ENCODE measurements around the gene HPX. TPM values are rescaled to one million over a fixed set of nuclear protein-coding genes. Genes with fewer than 3 reads are reported as not detected.
A peak's percentile ranks its signal among the peaks of the same experiment; 100 is the strongest.

HPX gene
- total RNA-seq, 1 donor from 2014 or later = 0.56 TPM

DNA sequence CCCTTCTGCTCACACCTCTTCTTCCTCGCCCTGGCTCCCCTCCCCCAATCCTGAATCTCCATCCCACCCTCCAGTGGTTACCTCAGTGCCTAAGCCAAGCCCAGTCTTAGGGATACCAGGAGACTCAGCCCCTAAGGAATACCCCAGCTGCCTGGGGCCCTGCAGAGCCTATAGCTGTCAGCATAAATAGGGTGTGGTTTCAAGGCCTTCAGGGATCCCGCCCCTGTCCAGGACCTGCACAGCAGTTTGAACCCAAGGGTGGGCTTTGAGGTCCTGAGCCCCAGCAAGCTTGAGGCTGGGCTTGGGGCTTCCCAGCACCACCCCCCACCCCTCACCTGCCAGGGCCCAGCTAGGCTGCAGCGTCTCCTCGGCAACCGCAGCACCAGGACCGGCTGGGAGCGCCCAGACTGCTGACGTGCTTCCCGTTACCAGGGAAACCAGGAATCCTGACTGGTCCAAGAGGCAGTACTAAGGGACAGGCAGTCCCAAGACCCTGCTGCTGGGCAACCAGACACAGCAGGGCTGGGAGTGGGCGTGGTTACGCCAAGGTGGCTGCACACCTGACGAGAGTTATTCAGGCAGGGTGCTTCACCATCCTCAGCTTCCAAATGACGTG is 35.6 kb downstream of the HPX start:
- TF ChIP-seq EZH2phosphoT487 (IDR thresholded peaks at IDR 0.05) (no peak), EZH2 (IDR thresholded peaks at IDR 0.05) (no peak)
- Histone ChIP-seq H3K27me3 (no peaks in the 10 kb centered on the region), H3K4me2 (peak overlapping the region; percentile 65), H3K79me2 (ENCODE audit: low read depth) (no peaks in the 10 kb centered on the region), H3K4me1 (peaks cover 10% of the 10 kb centered on the region), H4K20me1 (ENCODE audit: low read depth) (peaks cover 25% of the 10 kb centered on the region), H3K9ac (no peak overlapping the region), H3K36me3 (no peaks in the 10 kb centered on the region), H3K9me3 (ENCODE audit: low read depth) (no peaks in the 10 kb centered on the region), H3K4me3 (no peak overlapping the region), H3F3A (ENCODE audit: low read depth) (peaks cover 15% of the 10 kb centered on the region), H3K27ac (peak overlapping the region; percentile 27), H2AFZ (replicated peaks) (no peak overlapping the region)
- Mint-ChIP-seq H3K4me3 (no peak overlapping the region), H3K27me3 (ENCODE audit: insufficient read depth, low read depth) (peaks cover 2% of the 10 kb centered on the region), H3K36me3 (peaks cover 23% of the 10 kb centered on the region), H3K4me1 (peaks cover 35% of the 10 kb centered on the region), H3K9me3 (no peaks in the 10 kb centered on the region), H3K27ac (peak overlapping the region; percentile 88)
- DNase-seq (ENCODE audit: low spot score) = peak; percentile 90

DNA sequence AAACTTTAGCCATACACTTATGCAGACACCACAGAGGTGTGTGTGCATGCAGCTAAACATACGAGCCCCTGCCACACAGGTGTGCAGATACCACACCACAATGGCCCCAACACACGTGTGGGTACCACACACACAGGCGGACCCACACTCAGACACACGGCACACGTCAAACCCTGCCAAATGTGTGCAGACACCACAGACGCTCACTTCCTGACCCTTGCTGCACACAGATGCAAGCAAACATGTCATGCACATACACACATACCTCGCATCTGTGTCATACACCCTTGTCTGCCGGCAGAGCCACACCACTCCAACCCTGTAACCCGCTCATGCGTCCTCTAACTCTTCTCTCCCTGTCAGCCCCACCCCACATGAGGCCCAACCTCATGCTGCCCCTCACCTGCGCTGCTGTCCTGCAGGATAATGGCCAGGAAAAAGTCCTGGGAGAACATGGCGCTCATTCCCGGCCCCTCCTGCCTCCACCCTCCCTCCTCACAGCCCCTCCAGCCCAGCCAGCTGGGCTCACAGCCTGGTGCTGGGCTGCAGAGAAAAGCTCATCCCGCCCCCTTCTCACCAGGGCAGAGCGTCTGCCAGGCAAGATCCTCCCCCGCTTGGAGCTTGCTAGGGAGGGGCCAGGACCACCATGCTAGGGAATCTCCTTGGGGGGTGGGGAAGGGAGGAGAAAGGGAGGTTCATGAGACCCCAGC is 36.3 kb downstream of the HPX start:
- H3K4me2 ChIP-seq = peak overlapping the region; percentile 65
- no peak overlapping the region for H3K9ac ChIP-seq
- Mint-ChIP-seq H3K4me3 (peak overlapping the region; percentile 50), H3K4me1 (peaks cover 38% of the 10 kb centered on the region), H3K9me3 (no peaks in the 10 kb centered on the region), H3K27ac (peak overlapping the region; percentile 88), H3K36me3 (peaks cover 26% of the 10 kb centered on the region), H3K27me3 (ENCODE audit: insufficient read depth, low read depth) (peaks cover 2% of the 10 kb centered on the region)
- no peak for TF ChIP-seq EZH2phosphoT487 (IDR thresholded peaks at IDR 0.05)
- H3K4me1 ChIP-seq = peaks cover 10% of the 10 kb centered on the region
- H3K27me3 ChIP-seq = no peaks in the 10 kb centered on the region
- H3K27ac ChIP-seq = peak overlapping the region; percentile 27
- H3K36me3 ChIP-seq = no peaks in the 10 kb centered on the region
- H3K9me3 ChIP-seq (ENCODE audit: low read depth) = no peaks in the 10 kb centered on the region
- peaks cover 25% of the 10 kb centered on the region for H4K20me1 ChIP-seq (ENCODE audit: low read depth)
- no peak overlapping the region for H2AFZ ChIP-seq (replicated peaks)
- no peak overlapping the region for H3K4me3 ChIP-seq
- no peaks in the 10 kb centered on the region for H3K79me2 ChIP-seq (ENCODE audit: low read depth)
- H3F3A ChIP-seq (ENCODE audit: low read depth) = peaks cover 15% of the 10 kb centered on the region
- peak; percentile 60 for DNase-seq (ENCODE audit: low spot score)

DNA sequence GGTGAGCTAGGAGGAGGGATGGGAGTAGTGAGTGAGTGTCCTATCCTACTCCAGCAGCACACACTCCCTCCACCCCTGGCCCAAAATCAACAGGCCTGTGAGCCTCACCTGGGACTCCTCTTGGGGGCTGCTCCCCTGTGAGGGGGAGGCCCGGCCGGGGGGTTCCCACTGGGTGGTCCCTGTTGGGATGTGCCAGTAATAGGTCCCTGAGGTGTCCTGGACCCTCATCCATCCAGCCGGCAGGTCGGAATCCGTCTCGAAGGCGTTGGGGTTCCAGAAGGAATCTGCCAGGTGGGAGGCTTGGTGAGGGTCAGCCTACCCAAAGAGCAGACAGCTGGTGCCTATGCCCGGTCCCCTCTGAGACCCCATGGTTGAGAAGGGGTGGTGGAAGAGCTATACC is 37.2 kb downstream of the HPX start:
- Histone ChIP-seq H3K27me3 (no peaks in the 10 kb centered on the region), H3K79me2 (ENCODE audit: low read depth) (no peaks in the 10 kb centered on the region), H3K4me2 (no peak overlapping the region), H4K20me1 (ENCODE audit: low read depth) (peaks cover 25% of the 10 kb centered on the region), H3K4me3 (no peak overlapping the region), H3K27ac (no peak overlapping the region), H3K4me1 (peaks cover 10% of the 10 kb centered on the region), H2AFZ (replicated peaks) (no peak overlapping the region), H3K36me3 (no peaks in the 10 kb centered on the region), H3F3A (ENCODE audit: low read depth) (peaks cover 15% of the 10 kb centered on the region), H3K9ac (no peak overlapping the region), H3K9me3 (ENCODE audit: low read depth) (no peaks in the 10 kb centered on the region)
- no peak overlapping the region for H3K4me3 Mint-ChIP-seq
- peaks cover 2% of the 10 kb centered on the region for H3K27me3 Mint-ChIP-seq (ENCODE audit: insufficient read depth, low read depth)
- peaks cover 47% of the 10 kb centered on the region for H3K4me1 Mint-ChIP-seq
- H3K9me3 Mint-ChIP-seq = no peaks in the 10 kb centered on the region
- no peak for DNase-seq (ENCODE audit: low spot score)
- H3K36me3 Mint-ChIP-seq = peaks cover 29% of the 10 kb centered on the region
- TF ChIP-seq EZH2phosphoT487 (IDR thresholded peaks at IDR 0.05) (no peak), EZH2 (IDR thresholded peaks at IDR 0.05) (no peak)
- TF ChIP-seq, protein P1, sequence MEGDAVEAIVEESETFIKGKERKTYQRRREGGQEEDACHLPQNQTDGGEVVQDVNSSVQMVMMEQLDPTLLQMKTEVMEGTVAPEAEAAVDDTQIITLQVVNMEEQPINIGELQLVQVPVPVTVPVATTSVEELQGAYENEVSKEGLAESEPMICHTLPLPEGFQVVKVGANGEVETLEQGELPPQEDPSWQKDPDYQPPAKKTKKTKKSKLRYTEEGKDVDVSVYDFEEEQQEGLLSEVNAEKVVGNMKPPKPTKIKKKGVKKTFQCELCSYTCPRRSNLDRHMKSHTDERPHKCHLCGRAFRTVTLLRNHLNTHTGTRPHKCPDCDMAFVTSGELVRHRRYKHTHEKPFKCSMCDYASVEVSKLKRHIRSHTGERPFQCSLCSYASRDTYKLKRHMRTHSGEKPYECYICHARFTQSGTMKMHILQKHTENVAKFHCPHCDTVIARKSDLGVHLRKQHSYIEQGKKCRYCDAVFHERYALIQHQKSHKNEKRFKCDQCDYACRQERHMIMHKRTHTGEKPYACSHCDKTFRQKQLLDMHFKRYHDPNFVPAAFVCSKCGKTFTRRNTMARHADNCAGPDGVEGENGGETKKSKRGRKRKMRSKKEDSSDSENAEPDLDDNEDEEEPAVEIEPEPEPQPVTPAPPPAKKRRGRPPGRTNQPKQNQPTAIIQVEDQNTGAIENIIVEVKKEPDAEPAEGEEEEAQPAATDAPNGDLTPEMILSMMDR (IDR thresholded peaks at IDR 0.05) = no peak
- H3K27ac Mint-ChIP-seq = no peak overlapping the region

DNA sequence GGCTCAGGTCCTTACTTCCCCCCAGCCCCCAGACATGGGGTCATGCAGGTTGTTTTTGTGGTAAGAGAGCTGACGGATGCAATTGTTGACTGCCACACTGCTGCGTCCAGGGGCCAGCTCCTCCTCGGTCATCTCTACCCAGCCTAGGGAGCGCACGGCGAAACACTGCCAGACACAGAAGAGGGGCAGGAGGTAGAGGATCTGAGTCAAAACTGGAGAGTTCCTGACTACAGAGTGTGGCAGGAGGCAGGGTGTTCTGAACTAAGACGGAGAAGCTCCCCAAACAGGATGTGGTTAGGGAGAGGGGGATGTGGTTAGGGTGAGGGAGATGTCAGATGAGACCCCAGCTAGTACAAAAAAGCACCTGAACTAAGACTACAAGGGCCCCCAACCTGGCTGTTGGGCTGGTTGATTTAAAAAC is 38.2 kb downstream of the HPX start:
- no peaks in the 10 kb centered on the region for H3K9me3 ChIP-seq (ENCODE audit: low read depth)
- H3K36me3 ChIP-seq = no peaks in the 10 kb centered on the region
- H3K4me2 ChIP-seq = no peak overlapping the region
- Mint-ChIP-seq H3K36me3 (peaks cover 27% of the 10 kb centered on the region), H3K27ac (no peak overlapping the region), H3K4me3 (no peak overlapping the region), H3K27me3 (ENCODE audit: insufficient read depth, low read depth) (peaks cover 2% of the 10 kb centered on the region), H3K4me1 (peaks cover 57% of the 10 kb centered on the region), H3K9me3 (no peaks in the 10 kb centered on the region)
- no peaks in the 10 kb centered on the region for H3K79me2 ChIP-seq (ENCODE audit: low read depth)
- H3F3A ChIP-seq (ENCODE audit: low read depth) = peaks cover 15% of the 10 kb centered on the region
- H3K4me1 ChIP-seq = peaks cover 10% of the 10 kb centered on the region
- no peaks in the 10 kb centered on the region for H3K27me3 ChIP-seq
- H4K20me1 ChIP-seq (ENCODE audit: low read depth) = peaks cover 25% of the 10 kb centered on the region
- H3K4me3 ChIP-seq = no peak overlapping the region
- no peak overlapping the region for H3K9ac ChIP-seq
- H3K27ac ChIP-seq = no peak overlapping the region
- DNase-seq (ENCODE audit: low spot score) = no peak
- no peak overlapping the region for H2AFZ ChIP-seq (replicated peaks)
- TF ChIP-seq EZH2 (IDR thresholded peaks at IDR 0.05) = no peak

Data from neural progenitor cell (in vitro differentiated cells).